Astrocyte of the spinal cord (primary cell): Measurements from ENCODE around the gene PLCL1.

ENCODE experiments used
- DNase-seq: peaks from one replicate; pipeline ENCODE4 v3.0.0; 2011; ENCODE audit warnings: low read depth, low spot score
- H3K4me3 ChIP-seq: 2 replicates; pipeline ENCODE4 v1.5.1; 2011; ENCODE audit warnings: low read depth, mild to moderate bottlenecking, low read length, moderate library complexity
- CTCF ChIP-seq: IDR thresholded peaks from 2 replicates; pipeline ENCODE4 v1.5.1; 2012; ENCODE audit warnings: low read depth, mild to moderate bottlenecking, low read length, inconsistent platforms
- in situ Hi-C: cut with HindIII; loops from 2 replicates; pipeline ENCODE4 v1.10.0; 2017; ENCODE audit warnings: low sequenced_read_pairs

Gene PLCL1

GRCh38 chr2:197876524-197876923, 72.1 kb downstream of the PLCL1 start:
- no peak overlapping the region for H3K4me3 ChIP-seq
- no peak for TF ChIP-seq CTCF
- in situ Hi-C loops, result no loop called here
- no peak for DNase-seq

- in situ Hi-C loops, result no loop called here
- TF ChIP-seq CTCF, result no peak
- no peak overlapping the region for H3K4me3 ChIP-seq
- no peak for DNase-seq
Measured at GRCh38 chr2:197877038-197877437, 72.6 kb downstream of the PLCL1 start.

- in situ Hi-C loops, result no loop called here
- no peak for TF ChIP-seq CTCF
- H3K4me3 ChIP-seq, result no peak overlapping the region
- DNase-seq, result no peak
Measured at GRCh38 chr2:197878792-197879191, 74.4 kb downstream of the PLCL1 start.

GRCh38 chr2:197879812-197880408, 75.5 kb downstream of the PLCL1 start:
- DNase-seq, result no peak
- in situ Hi-C loops, result no loop called here
- H3K4me3 ChIP-seq, result no peak overlapping the region
- no peak for TF ChIP-seq CTCF

DNA sequence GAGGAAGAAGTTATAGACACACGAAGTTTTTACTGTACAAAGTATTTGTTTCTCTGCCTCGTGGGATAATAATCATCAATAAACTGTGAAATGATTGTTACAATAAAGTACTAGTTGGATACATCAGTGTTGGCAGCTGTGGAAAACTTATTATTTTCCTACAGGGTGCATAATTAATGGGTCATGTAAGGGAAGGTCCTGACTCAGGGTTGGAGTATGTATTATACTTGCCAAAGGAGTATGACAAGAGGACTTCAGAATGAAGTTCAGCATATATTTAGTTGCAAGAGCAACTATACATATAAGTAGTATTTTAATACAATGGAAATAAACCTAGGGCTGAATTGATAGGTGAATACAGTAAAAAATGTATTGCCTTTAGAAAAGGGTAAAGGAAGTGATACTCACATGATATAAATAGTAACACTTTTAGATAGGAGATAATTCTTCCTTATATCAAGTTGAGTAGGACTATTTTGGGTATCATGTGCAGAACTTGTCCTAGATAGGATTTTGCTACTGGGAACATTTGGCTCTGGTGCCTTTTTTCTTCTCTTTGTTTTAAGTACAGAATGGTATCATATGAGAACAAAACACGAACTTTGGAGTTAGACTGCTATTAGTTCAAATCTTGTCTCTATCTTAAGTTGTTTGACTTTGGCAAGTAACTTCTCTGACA, 79.1 kb downstream of the PLCL1 start:
- peak; percentile 53 for DNase-seq
- H3K4me3 ChIP-seq, result no peak overlapping the region
- TF ChIP-seq CTCF, result no peak
- in situ Hi-C loops, result no loop called here

DNA sequence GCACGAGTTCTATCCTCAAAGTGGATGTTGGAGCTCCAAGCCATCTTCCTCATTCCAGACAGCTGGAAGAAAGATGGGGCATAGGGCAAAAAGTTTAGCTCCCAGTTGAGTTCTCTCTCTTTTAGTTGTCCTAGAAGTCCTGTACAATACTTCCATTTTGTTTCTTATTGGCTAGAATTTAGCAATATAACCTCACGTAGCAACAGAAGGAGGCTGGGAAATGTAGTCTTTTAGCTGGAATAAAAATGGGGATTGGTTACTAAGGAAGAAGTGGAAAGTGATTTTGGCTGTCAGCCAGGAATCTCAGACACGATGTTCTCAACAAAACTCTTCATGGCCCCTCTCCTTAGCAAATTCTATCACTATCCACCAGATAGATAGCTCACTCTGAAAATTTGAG, 79.9 kb downstream of the PLCL1 start:
- no peak for TF ChIP-seq CTCF
- H3K4me3 ChIP-seq, result no peak overlapping the region
- in situ Hi-C loops, result no loop called here
- no peak for DNase-seq

- no peak for DNase-seq
- H3K4me3 ChIP-seq, result no peak overlapping the region
- no peak for TF ChIP-seq CTCF
- in situ Hi-C loops, result no loop called here
Measured at GRCh38 chr2:197885126-197885525, 80.7 kb downstream of the PLCL1 start.
